Liver (tissue), 9 donors: ENCODE data around the gene PSMD1. TPM values are rescaled to one million over a fixed set of nuclear protein-coding genes. Genes with fewer than 3 reads are reported as not detected.

Source experiments
- DNase-seq: peaks from one replicate; pipeline ENCODE4 v3.0.0-alpha.2; 2017; ENCODE audit warnings: low spot score
- H3K27ac ChIP-seq, 2 donors: one replicate each; pipeline ENCODE4 v1.7.0; 2013; ENCODE audit warnings: inconsistent platforms in 2 of 2, low read length in 2 of 2, control low read depth in 1 of 2, low read depth in 1 of 2, mild to moderate bottlenecking in 1 of 2
- H3K27me3 ChIP-seq, 4 donors: one replicate each; pipeline versions ENCODE4 v1.6.1 to v1.7.0; 2013; ENCODE audit warnings: low read length in 3 of 4, inconsistent platforms in 1 of 4, mild to moderate bottlenecking in 1 of 4, moderate library complexity in 1 of 4; ENCODE audit not compliant: control insufficient read depth in 4 of 4, insufficient read depth in 4 of 4
- H3K36me3 ChIP-seq, 4 donors: one replicate each; pipeline versions ENCODE4 v1.6.1 to v1.7.0; 2013; ENCODE audit warnings: low read length in 3 of 4, mild to moderate bottlenecking in 3 of 4, low read depth in 1 of 4, moderate library complexity in 1 of 4; ENCODE audit not compliant: control insufficient read depth in 4 of 4, insufficient read depth in 3 of 4
- H3K4me1 ChIP-seq, 4 donors: one replicate each; pipeline versions ENCODE4 v1.6.1 to v1.7.0; 2013; ENCODE audit warnings: low read length in 3 of 4, mild to moderate bottlenecking in 3 of 4, moderate library complexity in 1 of 4; ENCODE audit not compliant: control insufficient read depth in 4 of 4, insufficient read depth in 4 of 4
- H3K4me3 ChIP-seq, 3 donors: one replicate each; pipeline versions ENCODE4 v1.6.1 to v1.7.0; 2013; ENCODE audit warnings: low read length in 3 of 3, control low read depth in 1 of 3, low read depth in 1 of 3, mild to moderate bottlenecking in 1 of 3
- H3K9ac ChIP-seq, 2 donors: one replicate each; pipeline ENCODE4 v1.7.0; 2013; ENCODE audit warnings: low read length in 2 of 2, mild to moderate bottlenecking in 2 of 2, moderate library complexity in 2 of 2, control low read depth in 1 of 2, low read depth in 1 of 2
- H3K9me3 ChIP-seq, 4 donors: one replicate each; pipeline versions ENCODE4 v1.6.1 to v1.7.0; 2013; ENCODE audit warnings: low read length in 3 of 4; ENCODE audit not compliant: control insufficient read depth in 4 of 4
- CTCF ChIP-seq: fragments of 150-350 bp; IDR thresholded peaks from 2 replicates; pipeline ENCODE4 v1.5.1; 2017; ENCODE audit warnings: improper control_type of control experiment, low read depth, low read length; ENCODE audit not compliant: missing input control
- EGR1 ChIP-seq, 2 donors: IDR thresholded peaks; 2 replicates each; pipeline ENCODE4 v1.6.1; 2016 to 2018; ENCODE audit warnings: antibody characterized with exemption in 2 of 2, low read depth in 2 of 2
- FOXA1 ChIP-seq: IDR thresholded peaks from 2 replicates; pipeline ENCODE4 v1.6.1; 2016; ENCODE audit warnings: antibody characterized with exemption
- FOXA2 ChIP-seq: IDR thresholded peaks from 2 replicates; pipeline ENCODE4 v1.6.1; 2016; ENCODE audit warnings: antibody characterized with exemption
- GABPA ChIP-seq, 2 donors: IDR thresholded peaks in 1 of 2; conservative IDR thresholded peaks in 1 of 2; 2 replicates each; pipeline ENCODE4 v1.6.1; 2016; ENCODE audit warnings: antibody characterized with exemption in 2 of 2, mild to moderate bottlenecking in 1 of 2, moderate library complexity in 1 of 2
- HNF4A ChIP-seq, 2 donors: conservative IDR thresholded peaks; 2 replicates each; pipeline ENCODE4 v1.6.1; 2016; ENCODE audit warnings: antibody characterized with exemption in 2 of 2, mild to moderate bottlenecking in 2 of 2
- HNF4G ChIP-seq: IDR thresholded peaks from 2 replicates; pipeline ENCODE4 v1.6.1; 2016; ENCODE audit warnings: antibody characterized with exemption
- JUND ChIP-seq, 2 donors: IDR thresholded peaks; 2 replicates each; pipeline ENCODE4 v1.6.1; 2016; ENCODE audit warnings: antibody characterized with exemption in 2 of 2
- NR2F2 ChIP-seq: IDR thresholded peaks from 2 replicates; pipeline ENCODE4 v1.6.1; 2016; ENCODE audit warnings: antibody characterized with exemption
- RAD21 ChIP-seq, 2 donors: IDR thresholded peaks; 2 replicates each; pipeline ENCODE4 v1.6.1; 2016; ENCODE audit warnings: antibody characterized with exemption in 2 of 2, mild to moderate bottlenecking in 2 of 2
- REST ChIP-seq: IDR thresholded peaks from 2 replicates; pipeline ENCODE4 v1.6.1; 2016; ENCODE audit warnings: antibody characterized with exemption, mild to moderate bottlenecking
- RXRA ChIP-seq, 2 donors: IDR thresholded peaks; 2 replicates each; pipeline ENCODE4 v1.6.1; 2017 to 2018; ENCODE audit warnings: antibody characterized with exemption in 2 of 2, mild to moderate bottlenecking in 1 of 2
- SP1 ChIP-seq: IDR thresholded peaks from 2 replicates; pipeline ENCODE4 v1.6.1; 2018; ENCODE audit warnings: antibody characterized with exemption, mild to moderate bottlenecking
- TAF1 ChIP-seq: conservative IDR thresholded peaks from 2 replicates; pipeline ENCODE4 v1.6.1; 2016; ENCODE audit warnings: antibody characterized with exemption, mild to moderate bottlenecking
- YY1 ChIP-seq: IDR thresholded peaks from 2 replicates; pipeline ENCODE4 v1.6.1; 2016; ENCODE audit warnings: antibody characterized with exemption, mild to moderate bottlenecking
- ZBTB33 ChIP-seq: IDR thresholded peaks from 2 replicates; pipeline ENCODE4 v1.6.1; 2016; ENCODE audit warnings: antibody characterized with exemption
- WGBS: extraction: QIAGEN DNeasy Blood & Tissue Kit; methylation state at CpG from one replicate; pipeline ENCODE4 v1.1.7; 2013; 5-methylcytosine and 5-hydroxymethylcytosine counted together
- polyA plus RNA-seq, 2 donors: library from polyadenylated mRNA; stranded (reverse) in 1 of 2; unstranded in 1 of 2; fragments of 200-250 nt in 1 of 2; fragments of >200 nt in 1 of 2; fragmentation: Nextera tagmentation in 1 of 2; extraction: Ambion mirVana in 1 of 2; gene quantifications; one replicate each; pipeline versions ENCODE4 v1.2.1 to v1.2.3, GENCODE V29; 2013 to 2015
- total RNA-seq, 2 donors: library from RNA; depleted of rRNA; stranded (reverse); fragments of >200 nt; gene quantifications; one replicate each; pipeline ENCODE4 v1.2.3, GENCODE V29; 2014
- TF ChIP-seq, protein P1 (sequence below): IDR thresholded peaks from 2 replicates; pipeline ENCODE4 v1.6.1; 2016; ENCODE audit warnings: antibody characterized with exemption
- TF ChIP-seq, protein P2 (sequence below): IDR thresholded peaks from 2 replicates; pipeline ENCODE4 v1.6.1; 2016; ENCODE audit warnings: antibody characterized with exemption
- donor health status: healthy.
- donor health status: healthy.
- donor health status: healthy.
- donor health status: healthy.
- donor health status: healthy.

Gene PSMD1
- total and polyA plus RNA-seq, 4 donors, result 31.7 to 83.3 (median 68.1) TPM

DNA sequence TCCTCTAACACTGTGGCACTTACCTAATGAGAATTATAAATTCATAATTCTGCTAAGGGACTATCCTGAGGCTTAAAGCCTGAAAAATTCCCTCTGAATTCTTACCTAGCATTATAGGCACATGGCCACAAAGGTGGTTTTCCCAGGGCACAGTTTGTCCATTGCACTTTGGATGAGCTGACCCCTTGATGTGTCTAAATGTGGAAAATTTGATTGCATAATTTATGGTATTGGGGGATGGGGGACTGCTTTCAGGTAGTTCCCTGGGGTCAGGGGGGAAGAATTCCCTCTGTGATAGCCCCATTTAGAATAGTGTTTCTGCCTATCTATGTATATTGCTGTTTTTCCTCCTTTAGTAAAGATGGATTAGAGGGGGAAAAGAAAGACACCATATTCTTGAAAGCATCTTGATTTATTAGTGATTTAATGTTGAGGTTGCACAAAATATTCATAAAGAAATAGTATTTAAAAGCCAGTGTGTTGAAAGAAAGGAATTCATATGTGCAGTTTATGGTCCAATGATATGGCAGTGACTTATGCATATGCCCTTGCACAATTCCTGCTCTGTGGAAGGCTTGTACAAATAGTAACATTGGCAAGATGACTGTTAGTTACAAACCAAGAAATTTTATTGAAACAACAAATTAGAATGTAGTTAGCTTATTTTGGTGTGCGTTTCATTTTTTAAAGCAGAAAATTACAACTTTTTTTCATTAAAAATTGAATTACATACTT, 76.9 kb downstream of the PSMD1 start:
- WGBS, result 34% methylated on average over 1 of the region's 1 CpG
- Histone ChIP-seq H3K9me3 (no peaks in the 10 kb centered on the region), H3K4me1 (peaks cover 9 to 33% (median 21%) of the 10 kb centered on the region in 4 donors), H3K27me3 (no peaks in the 10 kb centered on the region), H3K27ac (peak overlapping the region; percentile 52 to 79), H3K36me3 (peaks cover 0 to 2% (median under 1%) of the 10 kb centered on the region in 4 donors), H3K9ac (peak overlapping the region in 1 of 2 donors; percentile 61), H3K4me3 (no peak overlapping the region)
- DNase-seq, result no peak
- TF ChIP-seq YY1, result peak; percentile 55
- TF ChIP-seq GABPA (IDR thresholded peaks at IDR 0.05 in 1 of 2, conservative IDR thresholded peaks at IDR 0.05 in 1 of 2), result no peak
- TF ChIP-seq, protein P1, sequence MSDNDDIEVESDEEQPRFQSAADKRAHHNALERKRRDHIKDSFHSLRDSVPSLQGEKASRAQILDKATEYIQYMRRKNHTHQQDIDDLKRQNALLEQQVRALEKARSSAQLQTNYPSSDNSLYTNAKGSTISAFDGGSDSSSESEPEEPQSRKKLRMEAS, result no peak
- TF ChIP-seq HNF4A (conservative IDR thresholded peaks at IDR 0.05), result peak; percentile 86 to 92
- TF ChIP-seq NR2F2, result peak; percentile 44
- peak; percentile 79 for TF ChIP-seq HNF4G
- peak in 1 of 2 donors; percentile 30 for TF ChIP-seq JUND (IDR thresholded peaks at IDR 0.05)
- TF ChIP-seq FOXA2, result peak; percentile 1
- no peak for TF ChIP-seq CTCF
- TF ChIP-seq RXRA (IDR thresholded peaks at IDR 0.05), result peak; percentile 79 to 88
- TF ChIP-seq FOXA1, result no peak
- TF ChIP-seq TAF1, result no peak
- peak; percentile 90 for TF ChIP-seq SP1
- no peak for TF ChIP-seq REST
- peak in 1 of 2 donors; percentile 57 for TF ChIP-seq EGR1 (IDR thresholded peaks at IDR 0.05; ENCODE audit: low read depth in 2 of 2)
- TF ChIP-seq, protein P2, sequence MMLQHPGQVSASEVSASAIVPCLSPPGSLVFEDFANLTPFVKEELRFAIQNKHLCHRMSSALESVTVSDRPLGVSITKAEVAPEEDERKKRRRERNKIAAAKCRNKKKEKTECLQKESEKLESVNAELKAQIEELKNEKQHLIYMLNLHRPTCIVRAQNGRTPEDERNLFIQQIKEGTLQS, result peak; percentile 73
- TF ChIP-seq RAD21 (IDR thresholded peaks at IDR 0.05), result no peak
- peak; percentile 17 for TF ChIP-seq ZBTB33
